ENCODE measurements around the gene BAIAP2. TPM values are rescaled to one million over a fixed set of nuclear protein-coding genes. Genes with fewer than 3 reads are reported as not detected.

Gene BAIAP2
- total and polyA plus RNA-seq, 10 of the 15 experiments (the other 5 are each of a cell fraction or from before 2014, with no cell fraction given), result 0.15 to 1.2 (median 0.46) TPM; not detected in 2

DNA sequence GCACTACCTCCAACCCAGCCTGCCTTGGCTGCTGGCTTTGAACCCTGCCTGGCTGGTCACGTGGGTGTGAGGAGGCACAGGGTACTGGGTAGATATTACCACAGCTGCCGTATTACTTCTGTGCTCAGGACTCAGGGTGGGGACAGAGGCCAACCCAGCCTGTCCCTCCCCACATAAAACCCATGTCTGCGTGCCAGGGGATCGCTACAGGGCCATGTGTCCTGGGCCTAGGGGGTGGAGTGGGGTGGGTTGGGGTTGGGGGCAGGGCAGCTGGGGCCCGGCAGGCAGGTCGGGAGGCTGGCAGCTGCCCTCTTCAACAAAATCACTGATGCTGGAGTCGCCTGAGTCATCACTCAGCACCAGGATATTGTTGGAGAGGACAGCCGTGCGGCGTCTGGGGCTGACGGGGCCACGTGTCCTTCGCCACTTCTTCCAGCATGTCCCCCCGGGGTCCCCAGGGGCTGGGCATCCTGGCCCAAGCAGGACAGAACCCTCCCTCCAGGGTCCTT, 90.7 kb downstream of the BAIAP2 start:
- Histone ChIP-seq H3K9ac (ENCODE audit: control insufficient read depth, insufficient read depth, low read length) (no peak overlapping the region), H3K4me3 (no peak overlapping the region), H3K79me2 (ENCODE audit: control insufficient read depth, insufficient read depth, low read length) (no peaks in the 10 kb centered on the region), H3K4me2 (ENCODE audit: control insufficient read depth, insufficient read depth) (no peak overlapping the region), H3K36me3 (ENCODE audit: control insufficient read depth in 2 of 2, insufficient read depth in 2 of 2, low read length in 1 of 2) (no peaks in the 10 kb centered on the region), H3K27me3 (replicated peaks in 1 of 2; ENCODE audit: control insufficient read depth in 2 of 2, insufficient read depth in 2 of 2, low read length in 1 of 2) (no peaks in the 10 kb centered on the region), H3K4me1 (ENCODE audit: control insufficient read depth, insufficient read depth, low read length) (no peaks in the 10 kb centered on the region), H3K9me3 (replicated peaks; ENCODE audit: control insufficient read depth, insufficient read depth, low read length) (no peaks in the 10 kb centered on the region), H2AFZ (ENCODE audit: control insufficient read depth, low read depth, low read length) (no peak overlapping the region), H3K27ac (ENCODE audit: control insufficient read depth, insufficient read depth) (no peak overlapping the region), H4K20me1 (ENCODE audit: control insufficient read depth, insufficient read depth) (no peaks in the 10 kb centered on the region)
- no peak for TF ChIP-seq MLLT1 (IDR thresholded peaks at IDR 0.05)
- TF ChIP-seq, protein P1, sequence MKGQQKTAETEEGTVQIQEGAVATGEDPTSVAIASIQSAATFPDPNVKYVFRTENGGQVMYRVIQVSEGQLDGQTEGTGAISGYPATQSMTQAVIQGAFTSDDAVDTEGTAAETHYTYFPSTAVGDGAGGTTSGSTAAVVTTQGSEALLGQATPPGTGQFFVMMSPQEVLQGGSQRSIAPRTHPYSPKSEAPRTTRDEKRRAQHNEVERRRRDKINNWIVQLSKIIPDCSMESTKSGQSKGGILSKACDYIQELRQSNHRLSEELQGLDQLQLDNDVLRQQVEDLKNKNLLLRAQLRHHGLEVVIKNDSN (IDR thresholded peaks at IDR 0.05; ENCODE audit: borderline replicate concordance, extremely low read length, insufficient read depth, low read depth, low read length), result peak; percentile 32
- RAD21 ChIA-PET (ENCODE audit: unreplicated experiment), result no interaction called here
- CTCF ChIA-PET, result no interaction called here
- no peak for FAIRE-seq
- intact Hi-C loops (cut with micrococcal nuclease; ENCODE audit: unreplicated experiment), result no loop called here
- ATAC-seq, result no peak
- SMC1A ChIA-PET (ENCODE audit: uncharacterized antibody, unreplicated experiment), result no interaction called here
- POLR2A ChIA-PET, result no interaction called here
- no TSS peak for BruUV-seq (replicated peaks)
- in situ Hi-C loops (cut with MboI), result loop anchor here (25.0 kb wide), 1 partner anchor 362 kb away; no protein-coding TSS in a partner anchor
- DNase-seq (ENCODE audit: low read depth, low spot score), result no peak
- WGBS (ENCODE audit: insufficient coverage, insufficient replicate concordance, low lambda C conversion rate, missing lambda C conversion rate), result 41% methylated on average over 14 of the region's 14 CpGs
